K562 (cell line): ENCODE data around the gene RALGAPA2. TPM values are rescaled to one million over a fixed set of nuclear protein-coding genes. Genes with fewer than 3 reads are reported as not detected.

ENCODE experiments used
- ATAC-seq: fragments of 200-7000 bp; cut with Tn5 transposase; 3 replicates; pipeline ENCODE4 v1.9.1; 2020; ENCODE audit warnings: moderate library complexity
- BruUV-seq: library from RNA; stranded (reverse); fragments of 400-500 nt; replicated peaks from 2 replicates; lab custom pipeline; 2021; lab: Mats Ljungman, UMichigan
- CTCF ChIA-PET: fragments of 300-600 bp; formaldehyde crosslinking; extraction: SDS; loops from one replicate; lab custom pipeline; 2021; ENCODE audit warnings: low intra/inter-chr PET ratio; lab: Yijun Ruan, JAX
- POLR2A ChIA-PET: fragments of 300-600, 350-650 bp; sonication (Branson Sonifier 250); formaldehyde crosslinking; extraction: SDS; loops from one replicate; lab custom pipeline; 2021; ENCODE audit warnings: antibody characterized with exemption, inconsistent platforms; lab: Yijun Ruan, JAX
- DNase-seq, 4 experiments: peaks; one replicate each; pipeline versions ENCODE4 v3.0.0 to v3.0.0-alpha.2; 2011 to 2018; ENCODE audit warnings: low spot score in 3 of 4, mixed read lengths in 3 of 4; ENCODE audit errors: extremely low read depth in 1 of 4
- FAIRE-seq: peaks from 2 replicates; lab custom pipeline; 2011; peaks lifted over from hg19 to GRCh38; lab: Jason Lieb, UNC
- H2AFZ ChIP-seq: 2 replicates; pipeline ENCODE4 v1.6.0; 2011; ENCODE audit warnings: low read depth, low read length, control low read depth, inconsistent platforms
- H3K27ac ChIP-seq: fragments of 200-600 bp; 3 replicates; pipeline ENCODE4 v1.8.0; 2011; ENCODE audit warnings: low read depth, mild to moderate bottlenecking, control low read depth, inconsistent platforms, low read length, moderate library complexity, mixed read lengths; ENCODE audit errors: extremely low read depth
- H3K27me3 ChIP-seq, 2 experiments: fragments of 300-600 bp in 1 of 2; 2 replicates in 1 of 2; 3 replicates in 1 of 2; pipeline versions ENCODE4 v1.6.0 to v1.8.0; 2011; ENCODE audit warnings: inconsistent platforms in 2 of 2, low read length in 2 of 2, mild to moderate bottlenecking in 1 of 2, mixed read lengths in 1 of 2, moderate library complexity in 1 of 2; ENCODE audit not compliant: control insufficient read depth in 2 of 2, insufficient read depth in 2 of 2
- H3K36me3 ChIP-seq: fragments of 300-600 bp; 3 replicates; pipeline ENCODE4 v1.8.0; 2011; ENCODE audit warnings: mild to moderate bottlenecking, low read length, inconsistent platforms; ENCODE audit not compliant: control insufficient read depth, insufficient read depth
- H3K4me1 ChIP-seq, 2 experiments: fragments of 200-600 bp in 1 of 2; replicated peaks in 1 of 2; 2 replicates in 1 of 2; 3 replicates in 1 of 2; pipeline versions ENCODE4 v1.5.1 to v1.8.0; 2011; ENCODE audit warnings: inconsistent platforms in 2 of 2, low read length in 2 of 2, mild to moderate bottlenecking in 1 of 2, mixed read lengths in 1 of 2, moderate library complexity in 1 of 2; ENCODE audit not compliant: control insufficient read depth in 2 of 2, insufficient read depth in 2 of 2
- H3K4me2 ChIP-seq: 2 replicates; pipeline ENCODE4 v1.6.1; 2011; ENCODE audit warnings: low read length, control low read depth, inconsistent platforms, mixed read lengths; ENCODE audit not compliant: insufficient read depth
- H3K4me3 ChIP-seq: fragments of 200-600 bp; sonication (generic), shearing (Covaris generic); 2 replicates; pipeline ENCODE4 v1.5.1; 2016; ENCODE audit warnings: control low read depth, inconsistent platforms
- H3K79me2 ChIP-seq: fragments of 200-600 bp; 3 replicates; pipeline ENCODE4 v1.8.0; 2011; ENCODE audit warnings: low read length, inconsistent platforms; ENCODE audit not compliant: control insufficient read depth, insufficient read depth
- H3K9ac ChIP-seq, 2 experiments: 2 replicates each; pipeline versions ENCODE4 v1.6.0 to v1.6.1; 2011; ENCODE audit warnings: low read depth in 2 of 2, low read length in 2 of 2, control low read depth in 1 of 2, inconsistent platforms in 1 of 2, mild to moderate bottlenecking in 1 of 2, mixed read lengths in 1 of 2; ENCODE audit not compliant: insufficient read depth in 1 of 2
- H3K9me1 ChIP-seq: one replicate; pipeline ENCODE4 v1.6.0; 2011; ENCODE audit warnings: inconsistent platforms, mild to moderate bottlenecking, low read length, moderate library complexity; ENCODE audit not compliant: control insufficient read depth, insufficient read depth
- H3K9me3 ChIP-seq: replicated peaks from 2 replicates; pipeline ENCODE4 v1.5.1; 2011; ENCODE audit warnings: low read depth, low read length, inconsistent platforms; ENCODE audit not compliant: control insufficient read depth, insufficient read depth
- H4K20me1 ChIP-seq: replicated peaks from 2 replicates; pipeline ENCODE4 v1.6.1; 2011; ENCODE audit warnings: low read length, inconsistent platforms, mixed read lengths; ENCODE audit not compliant: control insufficient read depth, insufficient read depth
- BRCA1 ChIP-seq, 2 experiments: fragments of 450-650 bp in 1 of 2; sonication (generic) in 1 of 2; formaldehyde crosslinking in 1 of 2; IDR thresholded peaks; 2 replicates each; pipeline versions ENCODE4 v1.5.0 to v1.6.1; 2017 to 2020; ENCODE audit warnings: mild to moderate bottlenecking in 1 of 2, missing genetic modification reagents in 1 of 2
- ETV6 ChIP-seq, 3 experiments: fragments of 150-350 bp in 1 of 3; sonication (generic) in 1 of 3; formaldehyde crosslinking in 1 of 3; IDR thresholded peaks; 2 replicates each; pipeline versions ENCODE4 v1.6.1 to v1.8.0; 2014 to 2022; ENCODE audit warnings: borderline replicate concordance in 2 of 3, low read depth in 2 of 3, antibody characterized with exemption in 1 of 3, low read length in 1 of 3, mild to moderate bottlenecking in 1 of 3, missing genetic modification reagents in 1 of 3
- PATZ1 ChIP-seq: fragments of 250-450 bp; sonication (Bioruptor Pico); IDR thresholded peaks from 2 replicates; pipeline ENCODE4 v1.5.0; 2020; ENCODE audit warnings: mild to moderate bottlenecking, borderline replicate concordance
- ZNF316 ChIP-seq: fragments of 450-650 bp; IDR thresholded peaks from 2 replicates; pipeline ENCODE4 v1.6.1; 2016
- WGBS: fragments of 100-300 bp; shearing (Covaris generic); methylation state at CpG from one replicate; pipeline ENCODE4 v1.1.6; 2016; ENCODE audit warnings: low coverage, mixed read lengths; ENCODE audit not compliant: insufficient coverage; ENCODE audit errors: missing lambda C conversion rate; 5-methylcytosine and 5-hydroxymethylcytosine counted together
- in situ Hi-C: fragments of 300-500 bp; cut with MboI; formaldehyde crosslinking; loops from 4 replicates; pipeline ENCODE4 v1.15.0; 2018; ENCODE audit warnings: inconsistent platforms, mixed read lengths
- intact Hi-C: fragments of 100-400 bp; cut with micrococcal nuclease; formaldehyde crosslinking; loops from 2 replicates; pipeline ENCODE4 v1.14.2; 2022
- polyA plus RNA-seq, 8 experiments: library from polyadenylated mRNA; depleted of rRNA in 4 of 8; stranded (reverse) in 5 of 8; unstranded in 3 of 8; fragments of >200 nt; fragmentation: Nextera tagmentation in 2 of 8; fragmentation: Illumina TruSeq in 1 of 8; extraction: Ambion mirVana in 2 of 8; extraction: Trizol in 1 of 8; gene quantifications; 2 replicates each; pipeline versions ENCODE4 v1.2.1 to v1.2.3, GENCODE V29; 2011 to 2014; ENCODE audit warnings: inconsistent platforms in 1 of 8, missing spikeins in 1 of 8
- total RNA-seq, 7 experiments: library from RNA; depleted of rRNA in 6 of 7; stranded (reverse); fragments of >200 nt in 6 of 7; fragmentation: Illumina TruSeq in 2 of 7; extraction: Trizol in 2 of 7; gene quantifications; 2 replicates each; pipeline versions ENCODE4 v1.2.1 to v1.2.3, GENCODE V29; 2011 to 2021; ENCODE audit warnings: low replicate concordance in 1 of 7

Gene RALGAPA2
- total and polyA plus RNA-seq, 9 of the 15 experiments (the other 6 are each of a cell fraction or from before 2014, with no cell fraction given): 0.35 to 2.7 (median 1.4) TPM

- Histone ChIP-seq H3K4me1 (no peaks in the 10 kb centered on the region), H3K27ac (no peak overlapping the region), H3K36me3 (no peaks in the 10 kb centered on the region), H4K20me1 (no peaks in the 10 kb centered on the region; the same call in 1 of the 2 replicates), H3K9ac (no peak overlapping the region), H3K27me3 (no peaks in the 10 kb centered on the region), H3K4me2 (no peak overlapping the region), H2AFZ (no peak overlapping the region), H3K4me3 (no peak overlapping the region), H3K9me1 (no peaks in the 10 kb centered on the region), H3K9me3 (no peaks in the 10 kb centered on the region), H3K79me2 (no peaks in the 10 kb centered on the region)
- in situ Hi-C loops: no loop called here
- FAIRE-seq (no peak), DNase-seq (no peak), ATAC-seq (no peak)
- 0% methylated on average over 3 of the region's 3 CpGs for WGBS
- no TSS peak for BruUV-seq
- TF ChIP-seq BRCA1 (IDR thresholded peaks at IDR 0.05) (no peak), BRCA1 (CRISPR knock-in tag; IDR thresholded peaks at IDR 0.05) (no peak)
- ChIA-PET CTCF (interaction anchor here (1.0 kb wide), 1 partner anchor 161 kb away, joined by 3 read pairs; no protein-coding TSS in a partner anchor), POLR2A (no interaction called here)
- intact Hi-C loops: no loop called here
Observed at GRCh38 chr20:20663841-20664240, 48.6 kb downstream of the RALGAPA2 start.

GRCh38 chr20:20658871-20659431, 53.5 kb downstream of the RALGAPA2 start:
- CTCF ChIA-PET: no interaction called here
- H3K9me1 ChIP-seq: no peaks in the 10 kb centered on the region
- DNase-seq: no peak
- no peaks in the 10 kb centered on the region for H3K27me3 ChIP-seq
- ATAC-seq: no peak
- intact Hi-C loops (no loop called here), in situ Hi-C loops (no loop called here)
- no peaks in the 10 kb centered on the region for H3K36me3 ChIP-seq
- POLR2A ChIA-PET: no interaction called here
- FAIRE-seq: no peak
- H3K79me2 ChIP-seq: no peaks in the 10 kb centered on the region
- peak; percentile 9; the same call in 1 of the 2 replicates for TF ChIP-seq ZNF316
- TF ChIP-seq ETV6 (IDR thresholded peaks at IDR 0.05; ENCODE audit: borderline replicate concordance in 1 of 2, low read depth in 2 of 2, low read length in 1 of 2): no peak
- no peak for TF ChIP-seq ETV6 (CRISPR knock-in tag; IDR thresholded peaks at IDR 0.05; ENCODE audit: borderline replicate concordance)
- no peak for TF ChIP-seq PATZ1 (CRISPR knock-in tag)
- no peaks in the 10 kb centered on the region; the same call in 1 of the 2 replicates for H4K20me1 ChIP-seq
- H3K4me3 ChIP-seq: no peak overlapping the region
- no peaks in the 10 kb centered on the region for H3K9me3 ChIP-seq
- WGBS: 6% methylated on average over 4 of the region's 4 CpGs
- no TSS peak for BruUV-seq
- no peak overlapping the region for H3K4me2 ChIP-seq
- H3K27ac ChIP-seq: no peak overlapping the region
- no peaks in the 10 kb centered on the region for H3K4me1 ChIP-seq
- no peak overlapping the region for H3K9ac ChIP-seq
- H2AFZ ChIP-seq: no peak overlapping the region
